IPS-NIHi11 (cell line): ENCODE measurements around the gene UPK3BL2.
"Not testable (repeated sequence)": the region's sequence is repeated elsewhere in the genome, so short reads cannot be mapped to it uniquely, and the experiment has no call there.

Experiments used
- DNase-seq: peaks from one replicate; pipeline ENCODE4 v3.0.0; 2012; ENCODE audit warnings: mixed read lengths, low spot score

Gene UPK3BL2

DNA sequence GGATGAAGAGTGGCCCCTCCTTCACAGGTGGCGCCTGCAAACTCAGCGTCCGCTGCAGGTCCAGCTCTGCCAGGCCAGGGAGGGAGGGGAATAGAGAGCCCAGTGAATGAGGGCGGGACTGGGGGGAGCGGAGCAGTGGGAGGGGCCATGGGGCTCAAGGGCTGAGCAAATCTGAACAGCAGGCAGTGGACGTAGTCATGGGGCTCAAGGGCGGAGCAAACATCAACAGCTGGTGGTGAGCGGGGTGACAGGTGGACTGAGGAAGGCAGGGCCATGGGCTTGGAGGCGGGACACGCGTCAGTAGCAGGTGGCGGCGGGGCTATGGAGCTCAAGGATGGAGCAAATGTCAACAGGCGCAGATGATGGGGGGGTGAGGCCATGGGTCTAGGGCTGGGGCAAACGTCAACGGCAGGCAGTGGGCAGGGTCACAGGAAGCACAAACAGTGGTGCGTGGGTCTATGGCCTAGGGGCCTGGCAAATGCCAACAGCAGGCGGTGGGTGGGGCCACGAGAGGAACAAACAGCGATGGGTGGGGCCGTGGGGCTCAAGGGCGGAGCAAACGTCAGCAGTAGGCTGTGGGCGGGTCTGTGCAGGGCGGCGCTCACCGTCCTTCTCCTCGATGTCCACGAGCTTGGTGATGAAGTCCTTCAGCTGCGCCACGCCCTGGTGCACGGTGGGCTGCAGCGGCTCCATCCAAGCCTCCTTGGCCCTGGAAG is 50.1 kb downstream of the UPK3BL2 start:
- not testable (repeated sequence) for DNase-seq

DNA sequence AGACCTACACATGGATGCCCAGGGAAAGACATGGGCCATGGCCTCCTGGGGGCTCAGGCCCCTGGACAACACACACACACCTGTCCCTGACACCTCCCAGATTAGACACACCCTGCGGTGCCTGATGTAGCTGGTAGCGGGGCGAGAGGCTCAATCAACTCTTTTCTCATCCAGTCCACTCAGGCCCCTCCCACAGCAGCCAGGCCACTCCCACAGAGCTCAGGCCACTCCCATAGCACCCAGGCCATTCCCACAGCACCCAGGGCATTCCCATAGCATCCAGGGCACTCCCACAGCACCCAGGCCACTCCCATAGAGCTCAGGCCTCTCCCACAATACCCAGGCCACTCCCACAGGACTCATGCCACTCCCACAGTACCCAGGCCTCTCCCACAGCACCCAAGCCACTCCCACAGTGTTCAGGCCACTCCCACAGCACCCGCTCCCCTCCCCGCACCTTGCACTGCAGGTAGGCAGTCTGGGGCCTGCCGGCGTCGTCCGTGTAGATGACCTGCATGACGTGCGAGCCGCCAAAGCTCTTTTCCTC is 52.9 kb downstream of the UPK3BL2 start:
- not testable (repeated sequence) for DNase-seq
